GM12891 (cell line): ENCODE measurements around the gene FAN1.

Experiments used
- DNase-seq: peaks from one replicate; pipeline ENCODE4 v3.0.0; 2011; ENCODE audit warnings: low spot score; ENCODE audit not compliant: insufficient read length
- FAIRE-seq: peaks from 2 replicates; lab custom pipeline; 2011; peaks lifted over from hg19 to GRCh38; lab: Jason Lieb, UNC
- PAX5 ChIP-seq: IDR thresholded peaks from 2 replicates; pipeline ENCODE4 v1.6.1; 2011; ENCODE audit warnings: low read length, moderate library complexity, mild to moderate bottlenecking; ENCODE audit not compliant: insufficient read depth, severe bottlenecking
- POLR2A ChIP-seq: IDR thresholded peaks from 2 replicates; pipeline ENCODE4 v1.6.1; 2011; ENCODE audit warnings: low read depth, low read length, control low read depth
- POLR2AphosphoS5 ChIP-seq: IDR thresholded peaks from 2 replicates; pipeline ENCODE4 v1.6.1; 2011; ENCODE audit warnings: low read depth, low read length, control low read depth
- POU2F2 ChIP-seq: IDR thresholded peaks from 2 replicates; pipeline ENCODE4 v1.6.1; 2011; ENCODE audit warnings: low read depth, mild to moderate bottlenecking, control low read depth, low read length, moderate library complexity
- SPI1 ChIP-seq: IDR thresholded peaks from 2 replicates; pipeline ENCODE4 v1.6.1; 2011; ENCODE audit warnings: low read depth, low read length, control low read depth
- TAF1 ChIP-seq: IDR thresholded peaks from 2 replicates; pipeline ENCODE4 v1.6.1; 2011; ENCODE audit warnings: low read depth, low read length, control low read depth

Gene FAN1

DNA sequence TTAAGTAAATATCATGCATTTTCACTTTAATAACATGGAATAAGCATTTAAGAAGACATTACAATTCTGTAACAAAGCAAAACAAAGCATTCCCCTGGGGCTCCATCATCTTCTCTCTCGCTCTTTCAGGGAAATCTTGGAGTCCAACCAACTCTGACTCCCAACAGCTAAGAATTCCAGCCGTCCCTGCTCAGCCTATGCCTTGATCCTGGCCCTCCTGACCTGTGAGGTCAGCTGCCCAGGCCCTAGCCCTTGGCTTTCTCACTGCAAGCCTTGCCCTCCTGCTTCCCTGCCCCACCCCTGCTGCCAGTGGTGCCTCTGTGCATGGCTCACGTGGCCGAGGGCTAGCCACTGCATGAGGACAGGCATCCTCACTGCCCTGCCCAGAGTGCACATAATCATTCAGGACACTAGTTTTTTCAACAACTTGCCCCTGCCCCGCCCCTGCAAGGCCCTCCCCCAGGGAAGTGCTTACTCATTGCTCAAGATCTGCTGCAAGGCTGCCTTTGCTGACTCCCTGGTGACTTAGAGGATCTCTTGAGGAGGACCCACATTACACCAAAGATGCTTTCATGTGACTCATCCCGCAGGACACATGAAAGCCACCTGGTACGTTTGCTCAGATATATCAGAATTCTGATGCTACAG, 50.1 kb downstream of the FAN1 start:
- TF ChIP-seq TAF1 = no peak
- DNase-seq = no peak
- FAIRE-seq = no peak

- FAIRE-seq = no peak
- TF ChIP-seq TAF1 (no peak), POLR2A (no peak), PAX5 (no peak), SPI1 (no peak), POLR2AphosphoS5 (no peak), POU2F2 (no peak)
- DNase-seq = no peak
Measured at GRCh38 chr15:30954674-30955073, 51.0 kb downstream of the FAN1 start.

GRCh38 chr15:30956216-30957124, 52.8 kb downstream of the FAN1 start:
- FAIRE-seq = no peak
- no peak for DNase-seq
- no peak for TF ChIP-seq SPI1

DNA sequence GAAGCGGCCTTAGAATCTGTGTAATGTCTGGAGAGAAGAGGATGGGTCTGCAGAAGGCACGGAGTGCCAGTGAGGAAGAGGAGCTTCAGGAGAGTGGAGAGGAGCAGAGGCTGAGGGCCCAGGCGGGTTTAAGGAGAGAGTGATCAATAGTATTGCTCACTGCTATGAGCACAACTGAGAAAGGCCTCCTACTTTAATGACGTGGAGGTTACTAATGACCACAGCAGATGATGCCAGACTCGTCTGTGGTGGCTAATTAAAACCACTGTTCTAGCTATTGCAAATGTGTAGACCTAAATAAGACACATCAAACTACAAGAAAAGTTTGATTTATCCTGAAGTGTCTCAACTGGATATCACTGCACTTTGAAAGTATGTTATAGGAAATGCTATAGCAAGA, 54.5 kb downstream of the FAN1 start:
- DNase-seq = no peak
- no peak for TF ChIP-seq POLR2A
- TF ChIP-seq POU2F2 = no peak
- no peak for TF ChIP-seq SPI1
- TF ChIP-seq TAF1 = no peak
- no peak for TF ChIP-seq PAX5
- TF ChIP-seq POLR2AphosphoS5 = no peak
- no peak for FAIRE-seq

GRCh38 chr15:30962079-30962478, 58.4 kb downstream of the FAN1 start:
- DNase-seq = no peak
- FAIRE-seq = no peak
- no peak for TF ChIP-seq PAX5
- peak; percentile 40 for TF ChIP-seq SPI1

DNA sequence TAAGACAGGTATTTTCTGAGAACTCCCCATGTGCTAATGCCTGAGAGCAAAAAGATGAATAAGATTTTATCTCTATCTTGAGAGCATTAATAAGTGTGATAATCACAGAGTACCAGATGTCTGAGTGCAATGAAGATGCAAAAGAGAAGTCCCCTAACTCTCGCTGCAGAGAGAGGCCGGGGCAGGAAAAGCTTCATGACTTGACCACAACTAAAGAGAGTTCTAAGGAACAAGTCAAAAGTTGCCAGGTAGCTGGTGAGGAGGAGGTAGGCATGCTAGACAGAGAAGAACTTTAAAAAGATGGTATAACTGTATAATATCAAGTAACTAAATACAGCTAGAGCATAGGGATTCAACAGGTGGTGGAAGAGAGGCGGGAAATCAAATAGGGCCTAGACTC, 58.9 kb downstream of the FAN1 start:
- DNase-seq (no peak), FAIRE-seq (no peak)
- TF ChIP-seq TAF1 = no peak
- no peak for TF ChIP-seq SPI1
- TF ChIP-seq POLR2A = no peak
- no peak for TF ChIP-seq POLR2AphosphoS5
- TF ChIP-seq POU2F2 = no peak
- no peak for TF ChIP-seq PAX5

- no peak for FAIRE-seq
- TF ChIP-seq POLR2A = no peak
- TF ChIP-seq POU2F2 = no peak
- TF ChIP-seq POLR2AphosphoS5 = no peak
- no peak for TF ChIP-seq SPI1
- no peak for TF ChIP-seq PAX5
- TF ChIP-seq TAF1 = no peak
- DNase-seq = no peak
Measured at GRCh38 chr15:30963681-30964080, 60.0 kb downstream of the FAN1 start.

DNA sequence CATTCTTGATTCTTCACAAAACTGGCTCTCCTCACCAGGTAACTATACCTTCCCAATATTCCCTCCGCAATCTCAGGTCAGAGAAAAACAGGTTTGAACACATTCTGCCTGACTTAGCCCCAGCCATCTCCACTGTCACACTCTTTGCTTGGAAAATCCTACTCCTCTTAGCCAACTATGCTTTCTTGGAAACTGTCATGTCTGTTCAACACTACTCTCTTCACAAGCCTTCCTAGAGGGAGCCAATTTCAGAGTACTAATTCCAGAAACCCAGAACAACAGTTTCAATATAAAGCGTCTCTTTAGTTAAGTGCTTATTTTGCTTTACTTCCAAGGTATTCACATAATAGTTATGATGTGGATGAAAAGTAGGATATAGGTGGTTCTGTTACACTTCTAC, 66.0 kb downstream of the FAN1 start:
- DNase-seq (no peak), FAIRE-seq (no peak)
- no peak for TF ChIP-seq POLR2AphosphoS5
- no peak for TF ChIP-seq SPI1
- TF ChIP-seq PAX5 = no peak
- TF ChIP-seq TAF1 = no peak
- no peak for TF ChIP-seq POU2F2
- no peak for TF ChIP-seq POLR2A

DNA sequence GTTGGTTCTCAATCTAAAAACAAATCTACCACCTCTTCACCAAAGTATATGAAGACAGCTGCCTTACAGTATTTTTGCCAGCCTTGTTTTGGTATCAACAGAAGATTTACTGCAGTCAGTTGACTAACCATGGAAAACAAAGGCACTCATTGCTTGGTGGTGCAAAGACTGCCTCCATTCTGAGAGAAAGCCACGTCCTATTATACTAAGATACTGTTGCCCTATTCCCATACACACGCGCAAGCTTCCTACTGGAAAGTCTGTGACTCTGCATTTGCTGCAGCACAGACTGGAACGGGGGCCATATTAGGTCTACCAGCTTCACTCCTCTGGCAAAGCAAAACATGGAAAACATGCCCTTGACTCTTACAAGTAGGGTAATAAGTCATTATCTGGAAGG, 69.7 kb downstream of the FAN1 start:
- DNase-seq = no peak
- TF ChIP-seq SPI1 = no peak
- TF ChIP-seq PAX5 = no peak
- no peak for TF ChIP-seq TAF1
- no peak for TF ChIP-seq POLR2A
- no peak for TF ChIP-seq POU2F2
- TF ChIP-seq POLR2AphosphoS5 = no peak
- no peak for FAIRE-seq

DNA sequence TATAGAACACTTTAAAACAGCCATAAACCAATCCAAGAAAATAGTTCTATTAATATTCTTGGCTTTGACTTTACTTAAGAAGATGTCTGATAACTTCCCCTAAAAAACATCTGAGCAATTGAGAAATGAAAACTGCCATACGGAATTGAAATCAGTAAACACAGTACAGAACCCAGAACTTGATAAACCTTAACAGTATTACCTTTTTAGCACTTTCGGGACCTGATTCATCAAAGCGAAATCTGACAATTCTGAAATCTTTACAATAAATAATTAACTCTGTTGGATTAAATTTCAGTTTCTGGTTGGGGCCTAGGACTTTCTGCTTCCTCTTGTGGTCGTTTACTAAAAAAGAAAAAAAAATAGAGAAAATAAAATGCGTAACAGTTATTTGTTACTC, 70.4 kb downstream of the FAN1 start:
- TF ChIP-seq POLR2A (no peak), TAF1 (no peak), POU2F2 (no peak), SPI1 (no peak), POLR2AphosphoS5 (no peak), PAX5 (no peak)
- DNase-seq (no peak), FAIRE-seq (no peak)
